A673 (cell line): ENCODE results near the gene P2RY14. TPM values are rescaled to one million over a fixed set of nuclear protein-coding genes. Genes with fewer than 3 reads are reported as not detected.

Experiments
- BruUV-seq: library from RNA; stranded (reverse); fragments of 400-500 nt; replicated peaks from 2 replicates; lab custom pipeline; 2021; lab: Mats Ljungman, UMichigan
- CTCF ChIA-PET: fragments of 300-600 bp; sonication (Branson Sonifier 250); formaldehyde crosslinking; loops from one replicate; lab custom pipeline; 2022; ENCODE audit warnings: antibody characterized with exemption; lab: Charles Lee
- POLR2A ChIA-PET: fragments of 300-600 bp; sonication (Branson Sonifier 250); formaldehyde crosslinking; loops from one replicate; lab custom pipeline; 2022; ENCODE audit warnings: antibody characterized with exemption; ENCODE audit not compliant: low non-redundant PET; lab: Charles Lee
- DNase-seq: peaks from one replicate; pipeline ENCODE4 v3.0.0-alpha.2; 2015; ENCODE audit warnings: low spot score
- H3K27ac ChIP-seq: fragments of 200-600 bp; sonication (generic); 2 replicates; pipeline ENCODE4 v1.5.1; 2016; ENCODE audit warnings: mixed run types, low read depth, mild to moderate bottlenecking, mixed read lengths, antibody characterized with exemption, low read length; ENCODE audit not compliant: poor library complexity, severe bottlenecking
- H3K27me3 ChIP-seq: fragments of 200-600 bp; sonication (generic); replicated peaks from 2 replicates; pipeline ENCODE4 v1.6.1; 2017; ENCODE audit warnings: mixed run types, low read depth, mild to moderate bottlenecking, mixed read lengths, antibody characterized with exemption, low read length; ENCODE audit not compliant: insufficient read depth, poor library complexity
- H3K36me3 ChIP-seq: fragments of 200-600 bp; sonication (generic); 2 replicates; pipeline ENCODE4 v1.6.1; 2016; ENCODE audit warnings: mixed run types, mild to moderate bottlenecking, mixed read lengths, antibody characterized with exemption, low read length; ENCODE audit not compliant: insufficient read depth, poor library complexity, severe bottlenecking
- H3K4me1 ChIP-seq: fragments of 200-600 bp; sonication (generic); 2 replicates; pipeline ENCODE4 v1.6.1; 2017; ENCODE audit warnings: mixed run types, mild to moderate bottlenecking, mixed read lengths, antibody characterized with exemption, low read length; ENCODE audit not compliant: insufficient read depth, poor library complexity, severe bottlenecking
- H3K4me3 ChIP-seq: fragments of 200-600 bp; sonication (generic); 2 replicates; pipeline ENCODE4 v1.5.1; 2016; ENCODE audit warnings: low read depth, mixed run types, mild to moderate bottlenecking, mixed read lengths, low read length; ENCODE audit not compliant: poor library complexity, severe bottlenecking
- H3K9me3 ChIP-seq: fragments of 200-600 bp; sonication (generic); 2 replicates; pipeline ENCODE4 v1.6.1; 2016; ENCODE audit warnings: mixed run types, low read depth, mild to moderate bottlenecking, mixed read lengths, antibody characterized with exemption, low read length; ENCODE audit not compliant: poor library complexity, severe bottlenecking
- CTCF ChIP-seq: fragments of 300-800, 200-600 bp; sonication (generic); conservative IDR thresholded peaks from 2 replicates; pipeline ENCODE4 v1.5.1; 2017; ENCODE audit warnings: low read depth, mild to moderate bottlenecking, antibody characterized with exemption, low read length, moderate library complexity, mixed read lengths
- EZH2 ChIP-seq: fragments of 200-600 bp; sonication (generic); IDR thresholded peaks from 2 replicates; pipeline ENCODE4 v1.6.1; 2017; ENCODE audit warnings: borderline replicate concordance, low read depth, mild to moderate bottlenecking, mixed read lengths, antibody characterized with exemption, low read length; ENCODE audit not compliant: poor library complexity, severe bottlenecking
- intact Hi-C: fragments of 100-400 bp; cut with micrococcal nuclease; formaldehyde crosslinking; loops from one replicate; pipeline ENCODE4 v1.10.0; 2022; ENCODE audit not compliant: unreplicated experiment
- total RNA-seq: library from RNA; stranded (reverse); gene quantifications from 2 replicates; pipeline ENCODE4 v1.2.3, GENCODE V29; 2021

The P2RY14 gene
- total RNA-seq, 1 experiment from 2014 or later, result not detected

GRCh38 chr3:151314137-151314536, 35.8 kb upstream of the P2RY14 start:
- intact Hi-C loops, result no loop called here
- Histone ChIP-seq H3K27me3 (no peaks in the 10 kb centered on the region), H3K36me3 (no peaks in the 10 kb centered on the region), H3K4me3 (no peak overlapping the region), H3K9me3 (no peaks in the 10 kb centered on the region), H3K4me1 (no peaks in the 10 kb centered on the region), H3K27ac (no peak overlapping the region)
- no TSS peak for BruUV-seq
- ChIA-PET CTCF (no interaction called here), POLR2A (no interaction called here)
- TF ChIP-seq EZH2, result no peak
- TF ChIP-seq CTCF, result no peak
- no peak for DNase-seq

- BruUV-seq, result no TSS peak
- intact Hi-C loops, result no loop called here
- H3K27me3 ChIP-seq, result no peaks in the 10 kb centered on the region
- H3K36me3 ChIP-seq, result no peaks in the 10 kb centered on the region
- CTCF ChIA-PET, result no interaction called here
- POLR2A ChIA-PET, result no interaction called here
- no peaks in the 10 kb centered on the region for H3K9me3 ChIP-seq
- TF ChIP-seq CTCF, result no peak
- no peak for TF ChIP-seq EZH2
- no peak for DNase-seq
- H3K27ac ChIP-seq, result no peak overlapping the region
- no peaks in the 10 kb centered on the region for H3K4me1 ChIP-seq
- H3K4me3 ChIP-seq, result no peak overlapping the region
These were observed 34.6 kb upstream of the P2RY14 start for GRCh38 chr3:151312972-151313371.

- ChIA-PET CTCF (no interaction called here), POLR2A (no interaction called here)
- no TSS peak for BruUV-seq
These were observed 31.2 kb upstream of the P2RY14 start for GRCh38 chr3:151309566-151309965.

More at GRCh38 chr3:151309566-151309965, 31.2 kb upstream of the P2RY14 start:
- Histone ChIP-seq H3K27me3 (no peaks in the 10 kb centered on the region), H3K36me3 (no peaks in the 10 kb centered on the region), H3K27ac (no peak overlapping the region), H3K4me3 (no peak overlapping the region), H3K9me3 (no peaks in the 10 kb centered on the region), H3K4me1 (no peaks in the 10 kb centered on the region)
- no peak for DNase-seq
- TF ChIP-seq CTCF, result no peak
- TF ChIP-seq EZH2, result no peak
- intact Hi-C loops, result no loop called here
